HG02840 (cell line): ENCODE measurements around the gene PHGDH.
"Not testable (repeated sequence)": the region's sequence is repeated elsewhere in the genome, so short reads cannot be mapped to it uniquely, and the experiment has no call there.

Source experiments
- ATAC-seq: cut with Tn5 transposase; IDR thresholded peaks from one replicate; pipeline ENCODE4 v1.9.1; 2021; ENCODE audit warnings: mild to moderate bottlenecking, moderate library complexity, moderate number of reproducible peaks; ENCODE audit not compliant: unreplicated experiment, low FRiP score

PHGDH gene

DNA sequence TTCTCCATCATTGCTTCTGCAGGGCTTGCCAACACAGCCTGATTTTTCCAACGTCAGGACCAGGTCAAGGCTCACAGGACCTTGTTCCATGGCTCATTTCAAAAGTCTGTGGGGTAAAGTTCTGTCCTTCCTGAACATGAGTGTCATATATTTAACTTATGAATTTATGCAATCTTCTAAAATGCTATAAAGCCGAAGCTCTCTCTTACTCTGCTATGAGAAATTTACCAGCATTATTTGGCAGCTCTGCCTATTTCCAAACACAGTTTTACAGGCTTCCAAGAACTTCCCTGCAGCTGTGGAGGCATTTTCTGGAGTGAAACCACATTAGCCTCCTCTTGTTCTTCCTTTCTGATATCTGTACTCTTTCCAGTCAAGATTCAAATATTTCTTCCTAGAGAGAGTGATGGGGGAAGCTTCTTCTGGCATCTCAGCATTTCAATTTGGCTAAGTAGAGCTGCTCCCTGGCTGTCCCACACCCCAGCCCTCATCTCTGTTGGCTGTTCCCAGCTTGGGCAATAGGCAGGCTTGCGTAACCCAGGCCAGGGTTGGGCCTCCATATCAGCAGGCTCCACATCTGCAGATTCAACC lies 72.6 kb downstream of the PHGDH start:
- ATAC-seq: no peak

DNA sequence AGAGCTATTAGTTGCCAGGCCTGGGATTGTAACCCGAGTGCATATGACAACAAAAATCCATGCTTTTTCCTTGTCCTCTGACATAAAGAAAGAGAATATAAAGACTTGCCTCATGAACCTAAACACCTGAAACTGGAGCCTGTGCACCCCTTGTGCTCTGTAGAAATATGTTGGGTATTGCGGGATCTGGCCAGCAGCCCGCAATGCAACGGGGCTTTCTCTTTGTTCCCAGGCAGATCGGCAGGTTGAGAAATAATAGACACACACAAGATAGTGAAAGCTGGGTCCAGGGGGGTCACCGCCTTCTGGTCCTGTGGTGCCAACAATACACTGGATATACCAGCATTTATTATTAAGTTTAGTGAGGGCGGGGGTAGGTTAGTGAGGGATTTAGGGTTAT lies 74.3 kb downstream of the PHGDH start:
- ATAC-seq: not testable (repeated sequence)

DNA sequence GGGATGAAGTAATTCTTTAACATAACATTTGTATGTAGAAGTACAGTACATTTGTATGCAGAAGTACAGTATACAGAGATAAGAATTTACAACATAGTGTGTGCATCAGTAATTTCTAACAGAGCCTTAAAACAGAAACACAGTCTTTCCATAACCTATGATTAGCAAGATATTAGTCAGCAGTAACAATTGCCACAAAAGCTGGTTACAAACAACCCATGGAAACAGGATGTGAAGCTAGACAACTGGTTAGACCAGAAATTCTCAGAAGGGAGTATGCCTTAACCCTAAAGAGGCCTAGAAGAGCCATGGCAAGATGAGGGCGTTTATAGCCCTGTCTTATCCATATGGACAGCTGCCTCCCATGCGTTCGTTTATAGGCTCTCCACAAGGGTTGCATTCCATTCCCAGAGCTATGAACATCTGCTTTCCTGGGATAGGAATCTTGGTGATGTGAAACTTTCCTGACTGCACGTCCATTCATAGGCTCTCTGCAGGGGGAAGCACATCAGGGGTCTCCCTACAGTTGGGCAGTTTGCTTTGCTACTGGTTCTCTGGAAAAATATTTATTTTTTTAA lies 74.8 kb downstream of the PHGDH start:
- not testable (repeated sequence) for ATAC-seq

DNA sequence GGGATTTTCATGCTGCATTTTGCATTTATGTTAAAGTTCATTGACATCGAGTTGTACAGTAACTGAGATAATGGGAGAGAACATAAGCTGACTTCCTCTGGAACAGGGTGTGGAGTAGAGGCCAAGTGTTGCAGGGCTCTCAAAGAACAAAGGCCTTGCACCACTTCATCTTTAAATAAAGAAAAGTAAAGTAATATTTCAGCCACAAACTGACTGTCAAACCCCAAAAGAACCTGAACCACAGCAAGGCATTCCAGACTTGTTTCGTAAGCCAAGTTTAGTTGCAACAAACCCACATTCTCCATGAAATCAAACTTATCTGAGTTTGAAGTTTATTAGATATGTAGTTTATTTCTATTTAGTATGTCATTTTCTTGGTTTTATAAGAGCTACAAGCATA lies 76.0 kb downstream of the PHGDH start:
- ATAC-seq: no peak

DNA sequence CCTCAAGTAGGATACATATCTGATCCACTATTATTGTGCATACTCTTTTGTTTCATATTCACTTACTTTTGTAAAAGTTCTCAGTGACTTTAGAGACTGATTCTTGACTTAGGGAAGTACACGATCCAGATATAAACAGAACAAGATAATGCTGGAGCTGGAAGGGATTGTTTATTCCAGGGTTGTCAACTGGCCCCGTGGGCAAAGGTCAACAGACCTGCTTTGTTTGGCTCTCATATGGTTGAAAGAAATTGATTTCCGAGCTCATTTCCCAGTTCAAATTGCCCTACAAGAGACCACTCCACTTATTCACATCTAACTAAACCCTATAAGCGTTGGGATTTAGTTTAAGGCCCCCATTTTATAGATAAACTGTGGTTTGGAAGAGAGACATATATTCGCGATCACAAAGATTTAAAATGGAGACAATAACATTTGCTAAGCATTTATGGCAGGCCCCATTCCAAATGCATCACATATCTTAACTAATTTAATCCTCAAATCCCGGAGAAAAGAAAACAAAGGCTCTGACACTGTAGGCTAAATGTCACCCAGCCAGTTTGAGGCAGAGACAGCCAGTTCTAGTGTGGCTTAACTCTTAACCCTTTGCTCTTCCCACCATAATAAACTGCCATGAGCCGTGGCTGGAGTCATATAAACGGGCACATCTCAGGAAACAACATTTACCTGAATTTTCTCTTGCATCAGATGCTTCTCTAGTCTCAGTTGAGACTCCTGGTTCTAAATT lies 78.9 kb downstream of the PHGDH start:
- ATAC-seq: no peak

DNA sequence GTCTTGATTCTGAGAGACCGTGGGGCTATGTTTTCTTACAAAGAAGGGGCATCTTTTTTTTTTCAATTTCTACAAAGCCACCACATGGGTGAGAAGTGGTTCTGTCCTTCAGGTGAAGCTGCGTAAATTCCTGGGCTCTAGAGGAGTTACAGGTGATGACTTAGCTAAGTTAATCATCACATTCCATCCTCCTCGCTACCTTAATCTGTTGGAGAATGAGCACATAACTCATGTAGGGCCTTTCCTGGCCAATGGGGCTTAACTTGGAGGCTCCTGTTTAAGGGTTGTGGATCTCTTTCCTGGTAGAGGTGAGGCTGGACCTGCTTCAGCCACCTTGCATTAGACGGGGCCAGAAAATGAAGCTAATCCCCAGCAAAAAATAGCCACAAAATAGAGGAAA lies 79.6 kb downstream of the PHGDH start:
- no peak for ATAC-seq
